GM12892 (cell line): Measurements from ENCODE around the gene SLC9A9.

Experiments used
- POLR2A ChIP-seq: IDR thresholded peaks from 2 replicates; pipeline ENCODE4 v1.6.1; 2011; ENCODE audit warnings: low read depth, low read length, control low read depth
- POLR2AphosphoS5 ChIP-seq: IDR thresholded peaks from 2 replicates; pipeline ENCODE4 v1.6.1; 2011; ENCODE audit warnings: low read depth, low read length, control low read depth

- TF ChIP-seq POLR2A (no peak), POLR2AphosphoS5 (no peak)
Observed at GRCh38 chr3:143502081-143502480, 346.2 kb downstream of the SLC9A9 start.
